ENCODE measurements around the gene CTDP1.
"Not testable (repeated sequence)": the region's sequence is repeated elsewhere in the genome, so short reads cannot be mapped to it uniquely, and the experiment has no call there.

The CTDP1 gene

GRCh38 chr18:79742076-79742475, 62.5 kb downstream of the CTDP1 start:
- DNase-seq (ENCODE audit: low read depth): no peak

- DNase-seq (ENCODE audit: low read depth): no peak
Observed at GRCh38 chr18:79744625-79745024, 65.0 kb downstream of the CTDP1 start.

- DNase-seq (ENCODE audit: low read depth): no peak
Observed at GRCh38 chr18:79746730-79747129, 67.1 kb downstream of the CTDP1 start.

GRCh38 chr18:79747156-79747845, 67.7 kb downstream of the CTDP1 start:
- no peak for DNase-seq (ENCODE audit: low read depth)

- no peak for DNase-seq (ENCODE audit: low read depth)
Observed at GRCh38 chr18:79748321-79749180, 68.9 kb downstream of the CTDP1 start.

GRCh38 chr18:79749251-79750191, 69.9 kb downstream of the CTDP1 start:
- DNase-seq (ENCODE audit: low read depth): no peak

- no peak for DNase-seq (ENCODE audit: low read depth)
Observed at GRCh38 chr18:79750980-79751571, 71.5 kb downstream of the CTDP1 start.

GRCh38 chr18:79751918-79752578, 72.4 kb downstream of the CTDP1 start:
- not testable (repeated sequence) for DNase-seq (ENCODE audit: low read depth)

- not testable (repeated sequence) for DNase-seq (ENCODE audit: low read depth)
Observed at GRCh38 chr18:79752946-79753345, 73.3 kb downstream of the CTDP1 start.

GRCh38 chr18:79753391-79753851, 73.8 kb downstream of the CTDP1 start:
- DNase-seq (ENCODE audit: low read depth): no peak

- no peak for DNase-seq (ENCODE audit: low read depth)
Observed at GRCh38 chr18:79754022-79754761, 74.6 kb downstream of the CTDP1 start.

GRCh38 chr18:79754831-79755351, 75.3 kb downstream of the CTDP1 start:
- no peak for DNase-seq (ENCODE audit: low read depth)

- DNase-seq (ENCODE audit: low read depth): no peak
Observed at GRCh38 chr18:79755496-79756142, 76.0 kb downstream of the CTDP1 start.

- no peak for DNase-seq (ENCODE audit: low read depth)
Observed at GRCh38 chr18:79756143-79756500, 76.5 kb downstream of the CTDP1 start.

- no peak for DNase-seq (ENCODE audit: low read depth)
Observed at GRCh38 chr18:79756826-79757225, 77.2 kb downstream of the CTDP1 start.

GRCh38 chr18:79760348-79760747, 80.7 kb downstream of the CTDP1 start:
- DNase-seq (ENCODE audit: low read depth): no peak

- DNase-seq (ENCODE audit: low read depth): no peak
Observed at GRCh38 chr18:79760881-79761280, 81.3 kb downstream of the CTDP1 start.

GRCh38 chr18:79763407-79763806, 83.8 kb downstream of the CTDP1 start:
- DNase-seq (ENCODE audit: low read depth): no peak

GRCh38 chr18:79764131-79764530, 84.5 kb downstream of the CTDP1 start:
- DNase-seq (ENCODE audit: low read depth): no peak

All from EH (cell line).